ENCODE measurements around the gene CLMN. TPM values are rescaled to one million over a fixed set of nuclear protein-coding genes. Genes with fewer than 3 reads are reported as not detected.

Gene CLMN
- total and polyA plus RNA-seq, 10 of the 15 experiments (the other 5 are each of a cell fraction or from before 2014, with no cell fraction given) = 7.8 to 49.3 (median 18.5) TPM

GRCh38 chr14:95290871-95291431, 28.8 kb downstream of the CLMN start:
- no peaks in the 10 kb centered on the region for H3K27me3 ChIP-seq (replicated peaks in 1 of 2; ENCODE audit: control insufficient read depth in 2 of 2, insufficient read depth in 2 of 2, low read length in 1 of 2)
- H3K4me3 ChIP-seq = no peak overlapping the region
- peaks cover 0 to 2% of the 10 kb centered on the region in 2 experiments; a peak in 2 of 4 replicates for H3K36me3 ChIP-seq (ENCODE audit: control insufficient read depth in 2 of 2, insufficient read depth in 2 of 2, low read length in 1 of 2)
- DNase-seq (ENCODE audit: low read depth, low spot score) = no peak
- no peak overlapping the region for H2AFZ ChIP-seq (ENCODE audit: control insufficient read depth, low read depth, low read length)
- in situ Hi-C loops (cut with MboI) = no loop called here
- H3K79me2 ChIP-seq (ENCODE audit: control insufficient read depth, insufficient read depth, low read length) = no peaks in the 10 kb centered on the region
- BruUV-seq (replicated peaks) = no TSS peak
- intact Hi-C loops (cut with micrococcal nuclease; ENCODE audit: unreplicated experiment) = no loop called here
- H3K9me3 ChIP-seq (replicated peaks; ENCODE audit: control insufficient read depth, insufficient read depth, low read length) = no peaks in the 10 kb centered on the region; the same call in 2 of the 3 replicates
- SMC1A ChIA-PET (ENCODE audit: uncharacterized antibody, unreplicated experiment) = interaction anchor here (0.9 to 1.6 kb wide), 8 partner anchors 10 to 85 kb away, joined by 3 to 6 read pairs (median 4); no protein-coding TSS in a partner anchor
- 53% methylated on average over 17 of the region's 17 CpGs for WGBS (ENCODE audit: insufficient coverage, insufficient replicate concordance, low lambda C conversion rate, missing lambda C conversion rate)
- FAIRE-seq = no peak
- H3K27ac ChIP-seq (ENCODE audit: control insufficient read depth, insufficient read depth) = no peak overlapping the region
- 0 out of 2 replicates have a peak, but pooled peaks cover 3% of the 10 kb centered on the region for H3K4me1 ChIP-seq (ENCODE audit: control insufficient read depth, insufficient read depth, low read length)
- H3K4me2 ChIP-seq (ENCODE audit: control insufficient read depth, insufficient read depth) = no peak overlapping the region
- POLR2A ChIA-PET = interaction anchor here (1.6 kb wide), 1 partner anchor 10 kb away, joined by 5 read pairs; no protein-coding TSS in a partner anchor
- no peak overlapping the region for H3K9ac ChIP-seq (ENCODE audit: control insufficient read depth, insufficient read depth, low read length)
- TF ChIP-seq SIN3A (IDR thresholded peaks at IDR 0.05; ENCODE audit: low read depth, low read length) (no peak), EED (IDR thresholded peaks at IDR 0.05; ENCODE audit: low read depth) (peak; percentile 55), MYB (IDR thresholded peaks at IDR 0.05; ENCODE audit: borderline replicate concordance, low read depth, low read length) (no peak), RFX5 (IDR thresholded peaks at IDR 0.05; ENCODE audit: low read depth, low read length) (peak; percentile 84), CREB1 (IDR thresholded peaks at IDR 0.05; ENCODE audit: low read depth) (peak; percentile 86), ETV6 (conservative IDR thresholded peaks at IDR 0.05 in 1 of 2, IDR thresholded peaks at IDR 0.05 in 1 of 2; ENCODE audit: borderline replicate concordance in 1 of 2, low read depth in 1 of 2) (no peak), BMI1 (IDR thresholded peaks at IDR 0.05; ENCODE audit: borderline replicate concordance) (no peak), CREM (IDR thresholded peaks at IDR 0.05; ENCODE audit: low read depth) (peak; percentile 67; the same call in 1 of the 2 replicates)
- ATAC-seq = peak; percentile 68
- no peaks in the 10 kb centered on the region for H4K20me1 ChIP-seq (ENCODE audit: control insufficient read depth, insufficient read depth)
- CTCF ChIA-PET = interaction anchor here (0.9 to 1.0 kb wide), 2 partner anchors 27 to 95 kb away, joined by 3 to 4 read pairs; no protein-coding TSS in a partner anchor
- RAD21 ChIA-PET (ENCODE audit: unreplicated experiment) = interaction anchor here (0.8 to 1.2 kb wide), 3 partner anchors 21 to 78 kb away, joined by 3 to 4 read pairs (median 3); no protein-coding TSS in a partner anchor

Measured in GM12878 (cell line).